GM08714 (cell line): ENCODE results near the gene ARMH4.

ENCODE experiments used
- H3K4me3 ChIP-seq: fragments of 200-500 bp; sonication (Bioruptor generic); 2 replicates; pipeline ENCODE4 v1.5.1; 2014; ENCODE audit warnings: mild to moderate bottlenecking, low read length, inconsistent platforms
- ZNF274 ChIP-seq: IDR thresholded peaks from 2 replicates; pipeline ENCODE4 v1.6.1; 2012; ENCODE audit warnings: mild to moderate bottlenecking, low read depth, low read length

Gene ARMH4

DNA sequence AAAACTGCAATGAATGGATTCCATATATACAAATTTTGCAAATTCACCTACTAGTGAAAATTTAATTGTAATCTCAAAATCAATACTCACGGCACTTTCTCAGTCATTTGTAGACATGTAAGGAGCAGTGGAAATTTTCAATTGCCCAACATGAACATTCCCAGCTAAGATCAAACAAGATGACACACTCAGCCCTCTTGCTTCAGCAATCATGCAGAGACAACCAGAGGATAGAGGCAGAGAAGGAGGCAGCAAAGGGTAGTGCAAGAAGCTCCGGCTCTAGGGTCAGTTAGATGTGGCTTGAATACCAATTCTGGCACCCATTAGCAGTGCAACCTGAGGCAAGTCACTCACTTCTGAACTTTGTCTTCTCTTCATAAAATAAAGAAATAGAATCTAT is 194.6 kb downstream of the ARMH4 start:
- no peak for TF ChIP-seq ZNF274
- no peak overlapping the region for H3K4me3 ChIP-seq
